AG09319 (cell line): Measurements from ENCODE around the gene ABCB1.

ENCODE experiments used
- DNase-seq: peaks from one replicate; pipeline ENCODE4 v3.0.0-alpha.2; 2010; ENCODE audit warnings: low read depth; ENCODE audit errors: extremely low read depth
- CTCF ChIP-seq: IDR thresholded peaks from 2 replicates; pipeline ENCODE4 v1.5.1; 2011; ENCODE audit warnings: low read depth, mild to moderate bottlenecking, inconsistent platforms, low read length, moderate library complexity

The ABCB1 gene

GRCh38 chr7:87517136-87517815 is 83.4 kb downstream of the ABCB1 start:
- no peak for DNase-seq
- no peak for TF ChIP-seq CTCF

GRCh38 chr7:87513735-87514335 is 86.8 kb downstream of the ABCB1 start:
- no peak for TF ChIP-seq CTCF
- no peak for DNase-seq

- no peak for DNase-seq
- TF ChIP-seq CTCF = no peak
Observed at GRCh38 chr7:87512906-87513305, 87.8 kb downstream of the ABCB1 start.

- no peak for TF ChIP-seq CTCF
- DNase-seq = no peak
Observed at GRCh38 chr7:87511510-87511909, 89.2 kb downstream of the ABCB1 start.

GRCh38 chr7:87510411-87510875 is 90.2 kb downstream of the ABCB1 start:
- TF ChIP-seq CTCF = no peak
- no peak for DNase-seq

GRCh38 chr7:87507446-87507845 is 93.2 kb downstream of the ABCB1 start:
- no peak for TF ChIP-seq CTCF
- DNase-seq = no peak
